Cardiac atrium fibroblast (primary cell): Measurements from ENCODE around the gene C3orf22. TPM values are rescaled to one million over a fixed set of nuclear protein-coding genes. Genes with fewer than 3 reads are reported as not detected.

ENCODE experiments used
- total RNA-seq: library from RNA; depleted of rRNA; stranded (reverse); fragments of >200 nt; gene quantifications from 2 replicates; pipeline ENCODE4 v1.2.3, GENCODE V29; 2015

Gene C3orf22, protein sequence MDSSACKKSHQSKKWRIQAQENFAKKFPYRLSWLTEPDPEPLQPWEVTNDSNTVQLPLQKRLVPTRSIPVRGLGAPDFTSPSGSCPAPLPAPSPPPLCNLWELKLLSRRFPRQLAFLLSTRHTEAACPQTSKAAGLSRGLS
- total RNA-seq: not detected in 2 replicates

DNA sequence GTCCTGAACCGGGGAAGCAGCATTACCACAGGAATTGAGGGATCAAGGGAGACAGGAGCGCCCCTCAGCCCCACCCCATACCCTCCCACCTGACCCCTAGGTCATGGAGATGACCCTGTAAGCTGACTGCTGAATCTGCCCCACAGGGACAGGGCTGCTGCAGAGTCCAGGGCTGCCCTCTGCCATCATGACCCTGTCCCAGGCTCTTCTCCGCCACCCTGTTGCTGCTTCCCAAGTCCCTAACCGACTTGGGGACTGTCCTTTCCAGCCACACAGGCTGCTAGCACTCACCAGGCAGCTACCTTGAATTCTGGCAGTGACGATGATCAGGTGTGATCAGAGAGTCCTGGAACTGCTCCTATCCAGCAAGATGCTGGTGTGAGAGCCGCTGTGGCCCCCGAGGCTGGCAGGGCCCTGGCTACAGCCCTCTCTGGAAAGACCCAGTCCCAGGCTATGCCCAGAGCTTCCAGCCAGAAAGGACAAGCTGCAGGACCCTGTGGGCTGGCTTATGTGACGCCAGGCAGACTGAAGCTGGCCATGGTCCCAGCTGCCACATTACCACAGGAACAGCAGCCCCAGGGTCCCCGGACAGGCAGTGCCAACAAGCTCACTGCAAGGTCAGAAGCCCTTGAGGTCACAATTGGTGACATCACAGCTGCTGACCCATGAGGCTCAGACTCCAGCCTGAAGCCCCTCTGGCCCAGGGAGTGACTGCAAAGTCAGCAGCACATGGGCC, at the start of gene C3orf22:
C3orf22 (minus strand) TSS at position 597 of the 736 bp plus-strand sequence. CDS start 5,542 bp downstream, outside the sequence.

DNA sequence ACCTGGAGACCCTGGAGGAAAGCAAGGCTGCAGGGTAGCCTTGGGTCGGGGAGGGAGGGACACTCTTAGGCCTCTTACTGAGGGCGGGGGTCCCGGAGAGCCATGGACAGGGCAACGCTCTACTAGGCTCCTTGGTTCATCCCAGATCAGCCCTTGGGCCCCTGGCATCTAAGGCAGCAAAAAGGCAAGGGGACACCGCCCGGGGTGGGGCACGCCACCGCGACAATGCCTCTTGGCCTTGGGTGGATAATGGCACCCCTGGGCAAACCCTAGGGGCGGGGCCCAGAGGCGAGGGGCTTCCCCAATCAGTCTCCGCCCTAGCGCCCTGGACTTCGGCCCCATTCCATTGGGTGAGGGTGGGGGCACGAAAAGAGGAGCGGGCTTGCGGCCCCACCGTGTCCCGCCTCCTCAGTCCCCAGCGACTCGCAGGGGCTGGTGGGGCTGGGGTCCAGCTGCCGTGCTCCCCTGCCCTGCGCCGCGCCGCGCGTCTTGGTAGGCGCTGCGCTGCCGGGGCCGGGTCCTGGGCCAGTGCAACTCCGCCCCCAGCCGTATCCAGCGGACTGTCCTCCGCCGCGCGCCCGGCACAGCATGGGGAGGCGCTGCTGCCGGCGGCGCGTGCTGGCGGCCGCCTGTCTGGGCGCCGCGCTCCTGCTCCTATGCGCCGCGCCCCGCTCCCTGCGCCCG, 34.8 kb downstream of the C3orf22 start, which contains the start of gene CHST13:
CHST13 (plus strand) TSS at position 411 of the 684 bp plus-strand sequence; CDS start at position 589, 178 bp downstream.

DNA sequence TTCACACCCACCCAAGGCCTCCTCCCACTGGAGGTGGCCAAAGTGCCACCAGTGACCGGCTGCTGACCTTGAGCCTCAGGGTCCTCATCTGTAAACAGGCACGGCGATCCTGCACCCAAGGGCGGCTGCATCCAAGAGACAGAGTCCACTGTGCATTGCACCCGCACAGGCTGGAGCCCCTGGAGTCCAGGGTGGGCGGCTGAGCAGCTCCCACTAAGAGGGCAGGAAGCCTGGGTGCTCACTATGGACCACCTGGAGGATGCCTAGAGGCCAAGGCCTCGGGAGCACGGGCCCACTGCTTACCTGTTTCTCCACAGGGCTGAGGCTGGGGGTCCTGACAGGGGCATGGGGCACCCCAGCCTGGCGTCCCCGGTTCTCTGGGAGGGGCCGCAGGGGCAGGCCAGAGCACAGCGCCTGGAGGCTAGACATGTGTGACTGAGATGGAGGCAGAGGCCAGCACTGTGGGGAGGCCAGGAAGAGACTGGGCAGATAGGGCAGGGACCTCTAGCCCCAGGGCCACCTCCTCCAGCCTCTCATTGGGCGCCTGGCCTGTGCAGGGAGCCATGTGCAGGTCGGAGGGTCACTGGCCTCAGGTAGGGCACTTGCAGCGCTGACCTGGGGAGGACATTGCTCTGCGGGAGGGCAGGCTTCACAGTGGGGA, 41.3 kb downstream of the C3orf22 start, which contains the start of gene UROC1:
UROC1 (minus strand) TSS at position 483 of the 661 bp plus-strand sequence; CDS start at position 429, 54 bp downstream.

Other genes starting within 250 kb of the C3orf22 start
- 4.2 and 8.5 TPM in 2 replicates for gene KLF15, start 201.5 kb downstream of the C3orf22 start, total RNA-seq
- not detected in 2 replicates for gene CFAP100, start 164.0 kb downstream of the C3orf22 start, total RNA-seq
- gene ZXDC, start 83.0 kb downstream of the C3orf22 start, total RNA-seq: 9.6 and 16.0 TPM in 2 replicates
- gene UROC1, start 41.2 kb downstream of the C3orf22 start, total RNA-seq: not detected in 2 replicates
- gene CHST13, start 34.8 kb downstream of the C3orf22 start, total RNA-seq: not detected in 2 replicates
- 9.4 and 10.9 TPM in 2 replicates for gene TXNRD3, start 96.2 kb upstream of the C3orf22 start, total RNA-seq
- 6.0 and 12.8 TPM in 2 replicates for gene CHCHD6, start 145.3 kb upstream of the C3orf22 start, total RNA-seq